ENCODE data around the gene CAPS2.

DNA sequence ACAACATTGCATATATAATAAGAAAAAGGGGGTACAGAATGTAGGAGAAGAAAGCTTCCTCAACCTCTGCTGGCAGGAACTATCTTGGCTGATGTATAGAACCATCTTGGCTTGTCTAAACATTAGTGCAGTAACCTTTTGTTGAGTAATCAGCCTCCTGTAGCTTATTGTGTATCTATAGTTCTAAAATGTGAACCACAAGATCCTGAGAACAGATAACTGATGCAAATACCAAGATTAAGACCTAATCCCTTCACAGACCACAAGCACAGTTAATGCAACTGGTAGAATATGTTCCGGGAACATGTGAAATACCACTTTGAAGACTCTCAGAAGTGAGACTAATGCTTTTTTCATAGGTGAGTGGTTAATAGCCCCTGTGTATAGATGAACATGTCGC is 69.8 kb downstream of the CAPS2 start:
- TF ChIP-seq, protein P1, sequence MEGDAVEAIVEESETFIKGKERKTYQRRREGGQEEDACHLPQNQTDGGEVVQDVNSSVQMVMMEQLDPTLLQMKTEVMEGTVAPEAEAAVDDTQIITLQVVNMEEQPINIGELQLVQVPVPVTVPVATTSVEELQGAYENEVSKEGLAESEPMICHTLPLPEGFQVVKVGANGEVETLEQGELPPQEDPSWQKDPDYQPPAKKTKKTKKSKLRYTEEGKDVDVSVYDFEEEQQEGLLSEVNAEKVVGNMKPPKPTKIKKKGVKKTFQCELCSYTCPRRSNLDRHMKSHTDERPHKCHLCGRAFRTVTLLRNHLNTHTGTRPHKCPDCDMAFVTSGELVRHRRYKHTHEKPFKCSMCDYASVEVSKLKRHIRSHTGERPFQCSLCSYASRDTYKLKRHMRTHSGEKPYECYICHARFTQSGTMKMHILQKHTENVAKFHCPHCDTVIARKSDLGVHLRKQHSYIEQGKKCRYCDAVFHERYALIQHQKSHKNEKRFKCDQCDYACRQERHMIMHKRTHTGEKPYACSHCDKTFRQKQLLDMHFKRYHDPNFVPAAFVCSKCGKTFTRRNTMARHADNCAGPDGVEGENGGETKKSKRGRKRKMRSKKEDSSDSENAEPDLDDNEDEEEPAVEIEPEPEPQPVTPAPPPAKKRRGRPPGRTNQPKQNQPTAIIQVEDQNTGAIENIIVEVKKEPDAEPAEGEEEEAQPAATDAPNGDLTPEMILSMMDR (IDR thresholded peaks at IDR 0.05; ENCODE audit: low read length) = no peak
- TF ChIP-seq EZH2 (IDR thresholded peaks at IDR 0.05; ENCODE audit: borderline replicate concordance, low read length) = no peak

Measured in OCI-LY1 (cell line).